Prostate gland (tissue), 2 donors: ENCODE results near the gene RIMS3.

Experiments used
- CTCF ChIP-seq, 4 experiments: fragments of 200-600 bp in 2 of 4; fragments of 450-650 bp in 2 of 4; sonication (generic) in 2 of 4; IDR thresholded peaks; 1 replicate in 3 of 4; 2 replicates in 1 of 4; pipeline ENCODE4 v1.5.1; 2016 to 2019; ENCODE audit warnings: antibody characterized with exemption in 4 of 4, mild to moderate bottlenecking in 2 of 4, moderate library complexity in 2 of 4
- POLR2A ChIP-seq: fragments of 450-650 bp; IDR thresholded peaks from one replicate; pipeline ENCODE4 v1.6.1; 2016; ENCODE audit warnings: antibody characterized with exemption, mild to moderate bottlenecking
- POLR2AphosphoS5 ChIP-seq: sonication (generic); formaldehyde crosslinking; IDR thresholded peaks from one replicate; pipeline ENCODE4 v1.6.1; 2017; ENCODE audit warnings: antibody characterized with exemption

GRCh38 chr1:40633523-40633922, 32.0 kb downstream of the RIMS3 start:
- TF ChIP-seq POLR2A (no peak), CTCF (IDR thresholded peaks at IDR 0.05) (no peak), POLR2AphosphoS5 (no peak)
